Brain pericyte (primary cell): ENCODE measurements around the gene BIN1.

ENCODE experiments used
- DNase-seq: peaks from one replicate; pipeline ENCODE4 v3.0.0-alpha.2; 2012; ENCODE audit warnings: low read depth, low spot score

The BIN1 gene

GRCh38 chr2:127104881-127105655 lies 1.9 kb downstream of the BIN1 start:
- DNase-seq = no peak

DNA sequence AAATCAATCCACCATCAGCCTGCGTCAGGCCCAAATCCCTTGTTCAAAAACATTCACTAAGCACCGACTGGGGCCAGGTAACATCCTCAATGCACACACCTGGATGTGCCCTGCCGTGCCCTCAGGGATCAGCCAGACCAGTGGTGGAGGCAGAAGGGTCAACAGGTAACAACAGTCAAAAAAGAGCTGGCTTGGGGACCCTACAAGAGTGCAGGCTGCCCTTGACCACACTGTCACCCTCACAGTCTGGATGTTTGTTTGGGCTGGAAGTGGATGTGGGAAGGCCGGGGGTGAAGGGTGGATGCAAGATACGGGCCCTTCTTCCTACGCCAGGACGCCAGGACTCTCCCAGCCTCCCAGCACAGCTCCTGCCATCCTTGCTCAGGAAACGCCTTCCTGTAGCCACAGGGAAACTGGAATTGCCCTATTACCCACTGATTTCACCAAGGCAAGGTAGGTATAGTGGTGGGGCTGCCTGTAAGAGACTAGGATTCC lies 2.7 kb downstream of the BIN1 start:
- no peak for DNase-seq

DNA sequence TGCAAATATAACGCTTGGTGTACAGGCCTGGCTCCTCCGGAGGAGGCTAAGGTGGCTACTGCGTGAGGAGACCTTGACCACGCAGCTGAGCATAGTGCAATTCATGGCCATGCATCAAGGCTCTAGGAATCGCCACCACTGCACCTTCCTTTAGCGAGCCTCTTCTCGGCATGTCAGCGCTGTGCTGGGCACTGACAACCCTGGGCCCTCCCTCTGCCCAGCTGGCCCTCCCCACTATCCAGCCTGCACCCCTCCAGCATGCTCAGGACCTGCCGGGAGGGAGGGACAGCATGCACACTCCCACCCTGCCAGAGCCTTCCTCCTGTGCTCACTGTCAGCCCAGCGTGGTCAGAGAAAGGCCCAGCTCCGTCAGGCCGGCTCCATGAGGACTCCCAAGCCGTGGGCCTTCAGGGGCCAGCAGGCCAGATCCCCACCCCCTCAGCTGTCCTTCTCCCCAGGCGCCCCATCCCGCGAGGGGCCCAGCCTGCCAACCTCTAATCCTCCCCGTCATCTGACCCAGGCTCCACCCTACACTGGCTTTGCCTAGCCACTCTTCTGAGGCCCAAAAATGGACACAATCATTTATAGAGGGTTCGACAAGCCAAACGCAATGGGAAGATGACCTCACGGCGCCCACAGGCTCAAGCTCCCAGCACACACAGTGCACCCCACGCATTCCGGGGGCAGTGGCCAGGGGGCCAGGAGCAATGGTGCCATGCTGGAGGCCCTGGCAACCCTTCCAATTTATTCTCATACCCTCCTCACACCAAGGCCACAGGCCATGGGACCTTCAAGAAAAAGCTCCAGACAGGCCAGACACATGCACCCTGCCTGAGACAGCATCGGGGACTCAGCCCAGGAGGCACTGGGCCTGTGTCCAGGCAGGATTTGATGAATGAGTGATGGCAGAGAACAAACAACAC lies 3.5 kb downstream of the BIN1 start:
- DNase-seq = no peak

- DNase-seq = no peak
Observed at GRCh38 chr2:127102521-127103242, 4.3 kb downstream of the BIN1 start.

DNA sequence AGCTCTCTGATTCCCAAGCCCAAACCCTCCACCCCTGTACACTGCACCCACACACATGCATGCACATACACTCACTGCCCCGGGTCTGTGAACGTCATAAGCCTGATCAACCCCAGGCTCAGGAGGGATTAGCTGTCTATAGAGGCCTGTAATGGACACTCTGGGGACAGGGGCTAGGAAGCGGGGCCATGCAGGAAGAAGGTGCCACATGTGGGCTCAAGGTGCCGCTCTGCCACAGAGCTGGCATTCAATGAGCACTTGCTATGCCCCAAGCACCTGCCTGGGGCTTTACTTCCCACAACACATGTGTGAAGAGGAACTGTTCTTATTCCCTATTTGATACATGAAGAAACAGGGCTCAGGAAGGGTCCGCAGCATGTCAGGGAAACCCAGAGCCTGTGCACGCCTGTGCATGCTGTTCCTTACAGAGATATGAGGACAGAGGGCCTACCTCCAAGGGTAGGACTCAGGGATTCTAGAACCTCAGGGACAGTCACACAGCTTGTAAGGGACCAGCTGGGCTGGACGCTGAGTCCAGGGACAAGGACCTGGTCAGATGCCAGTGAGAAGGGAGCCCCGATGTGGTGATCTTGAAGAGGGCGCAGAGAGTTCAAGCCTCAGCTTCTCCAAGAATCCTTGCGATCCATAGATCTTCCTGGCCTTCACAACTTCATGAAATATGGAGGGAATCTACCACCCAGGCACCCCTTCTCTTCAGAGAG lies 5.0 kb downstream of the BIN1 start:
- DNase-seq = no peak

GRCh38 chr2:127101048-127101611 lies 5.8 kb downstream of the BIN1 start:
- DNase-seq = no peak

DNA sequence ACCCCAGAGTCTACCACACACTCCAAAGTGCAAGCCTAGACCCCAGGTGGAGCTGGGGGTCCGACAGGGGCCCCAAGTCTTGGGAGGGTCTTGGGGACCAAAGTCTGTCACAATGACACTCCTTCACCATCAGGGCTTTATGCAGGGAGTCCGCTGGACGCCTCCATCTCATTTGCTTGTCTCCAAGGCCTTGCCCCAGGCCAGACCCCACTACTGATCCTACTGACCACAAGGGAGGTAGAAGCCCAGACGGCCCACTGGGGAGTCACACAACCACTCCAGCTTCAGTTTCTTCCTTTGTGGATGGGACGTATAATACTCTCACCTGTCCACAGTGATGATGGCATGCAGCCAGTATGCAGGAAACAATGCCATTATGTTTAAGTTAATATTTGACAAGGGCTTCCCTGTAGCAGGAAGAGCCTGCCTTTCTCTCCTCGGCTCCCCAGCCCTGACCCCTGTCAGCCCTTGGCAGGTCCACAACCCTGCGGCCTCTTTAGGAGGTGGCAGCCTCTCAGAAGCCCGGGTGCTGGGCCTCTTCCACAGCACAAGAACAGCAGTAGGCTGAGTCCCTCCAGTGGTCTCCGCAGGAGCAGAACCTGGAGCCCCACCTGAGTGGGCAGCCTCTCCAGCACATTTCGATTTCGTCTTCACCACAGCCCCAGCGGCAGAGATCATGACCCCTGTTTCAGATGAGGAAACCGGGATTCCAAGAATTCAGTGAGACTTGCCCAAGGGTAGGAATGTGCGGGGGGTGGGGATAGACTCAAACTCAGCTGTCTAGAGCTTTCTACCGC lies 6.5 kb downstream of the BIN1 start:
- DNase-seq = no peak

DNA sequence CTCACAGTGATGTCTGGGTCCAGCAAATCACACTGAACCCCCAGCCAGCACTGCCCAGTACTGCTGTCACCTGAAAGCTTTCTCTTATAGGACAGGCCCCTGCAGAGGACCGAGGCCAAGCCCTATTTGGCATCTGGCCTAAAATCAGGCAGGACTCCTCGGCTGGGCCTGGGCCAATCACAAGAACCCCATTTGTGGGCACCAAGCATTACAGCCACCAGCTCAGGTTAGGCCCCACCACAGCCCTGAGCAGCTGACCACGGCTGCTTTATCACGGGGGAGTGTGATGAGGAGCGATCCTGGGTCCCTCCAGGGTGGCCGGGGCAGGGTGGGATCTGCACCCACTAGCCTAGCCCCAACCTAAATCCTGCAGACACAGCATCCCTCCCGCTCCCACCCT lies 8.2 kb downstream of the BIN1 start:
- DNase-seq = no peak

DNA sequence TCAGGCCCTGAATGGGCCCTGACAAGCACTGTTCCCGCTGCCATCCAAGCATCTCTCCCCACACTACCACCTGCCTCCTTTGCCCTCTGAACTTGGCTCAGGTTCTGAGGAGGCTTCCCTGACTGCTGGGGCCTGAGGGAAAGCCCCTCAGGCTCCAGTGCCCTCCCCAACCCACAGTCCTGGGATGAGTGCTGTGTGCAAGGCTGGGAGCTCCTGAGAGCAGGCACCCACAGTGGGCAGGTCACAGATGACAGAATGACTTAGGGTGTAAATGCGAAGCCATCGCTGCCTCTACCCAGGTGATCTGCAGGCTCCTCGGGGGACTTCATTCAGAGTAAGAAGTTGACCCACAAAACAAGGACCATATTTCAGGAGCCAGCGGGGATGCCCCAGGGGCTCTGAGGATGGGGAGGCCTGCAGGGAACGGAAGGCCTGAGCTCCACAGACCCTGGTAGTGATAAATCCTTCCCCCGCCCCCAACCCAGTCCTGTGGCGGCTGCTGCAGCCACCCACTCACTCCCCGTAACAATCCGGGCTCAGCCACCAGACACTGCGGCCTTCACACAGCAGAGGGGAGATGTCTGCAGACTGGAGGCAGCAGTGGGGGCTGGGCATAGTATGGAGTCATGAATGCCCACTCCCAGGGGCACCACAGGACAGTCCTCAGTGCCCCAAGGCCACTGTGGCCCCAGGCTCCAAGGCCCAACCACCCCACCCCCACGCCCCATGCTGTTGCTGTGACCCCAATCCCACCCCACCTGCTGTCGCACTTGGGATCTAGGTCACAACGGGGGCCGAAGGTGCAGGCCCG lies 8.9 kb downstream of the BIN1 start:
- DNase-seq = no peak

DNA sequence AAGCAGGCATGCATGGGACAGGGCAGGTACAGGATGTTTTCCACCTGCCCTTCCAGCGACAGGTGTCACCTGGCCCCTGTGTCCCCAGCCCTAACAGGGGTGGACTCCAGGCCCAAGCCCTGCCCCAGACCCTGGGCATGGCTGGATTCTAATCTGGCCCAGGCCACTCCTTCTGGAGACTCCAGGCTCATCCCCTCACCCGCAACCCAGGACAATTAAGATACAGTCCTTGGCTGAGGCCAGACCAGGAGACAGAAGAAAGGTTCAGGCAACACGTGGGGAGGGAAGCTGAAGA lies 9.5 kb downstream of the BIN1 start:
- no peak for DNase-seq

- no peak for DNase-seq
Observed at GRCh38 chr2:127096718-127097470, 10.1 kb downstream of the BIN1 start.

- DNase-seq = no peak
Observed at GRCh38 chr2:127096280-127096679, 10.7 kb downstream of the BIN1 start.

DNA sequence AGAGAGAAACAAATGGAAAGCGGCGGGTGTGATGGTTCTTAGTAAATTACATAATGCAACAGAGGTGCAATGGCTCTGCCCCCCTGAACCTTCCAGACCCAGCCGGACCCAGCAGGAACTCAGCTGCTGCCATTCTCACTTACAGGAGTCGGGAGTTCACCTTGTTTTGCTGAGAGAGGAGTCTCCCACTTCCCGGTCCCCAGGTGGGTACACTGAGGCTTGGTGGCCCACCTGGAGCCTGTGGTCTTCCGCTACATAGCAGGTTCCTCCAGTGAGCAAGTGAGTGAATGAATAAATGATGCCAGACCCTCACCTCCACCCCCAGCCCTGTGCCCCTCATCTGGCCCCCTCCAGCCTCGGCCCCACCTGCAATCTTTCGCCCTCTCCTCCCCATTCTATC lies 11.2 kb downstream of the BIN1 start:
- DNase-seq = no peak

DNA sequence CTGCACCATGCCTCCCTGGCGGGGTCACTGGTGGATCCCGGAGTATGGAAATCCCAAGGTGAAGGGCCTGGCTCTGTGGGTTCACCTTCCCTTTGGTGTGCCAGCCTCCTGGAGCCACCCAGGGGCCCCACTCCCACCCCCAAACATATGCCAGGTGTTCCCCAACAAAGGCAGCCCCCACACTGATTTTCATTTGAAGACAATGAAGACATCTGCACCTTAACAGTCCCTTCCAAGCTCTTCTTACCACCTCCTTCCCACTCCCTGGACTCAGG lies 11.7 kb downstream of the BIN1 start:
- DNase-seq = no peak

GRCh38 chr2:127094509-127095366 lies 12.2 kb downstream of the BIN1 start:
- DNase-seq = no peak

- DNase-seq = no peak
Observed at GRCh38 chr2:127093648-127094210, 13.2 kb downstream of the BIN1 start.

DNA sequence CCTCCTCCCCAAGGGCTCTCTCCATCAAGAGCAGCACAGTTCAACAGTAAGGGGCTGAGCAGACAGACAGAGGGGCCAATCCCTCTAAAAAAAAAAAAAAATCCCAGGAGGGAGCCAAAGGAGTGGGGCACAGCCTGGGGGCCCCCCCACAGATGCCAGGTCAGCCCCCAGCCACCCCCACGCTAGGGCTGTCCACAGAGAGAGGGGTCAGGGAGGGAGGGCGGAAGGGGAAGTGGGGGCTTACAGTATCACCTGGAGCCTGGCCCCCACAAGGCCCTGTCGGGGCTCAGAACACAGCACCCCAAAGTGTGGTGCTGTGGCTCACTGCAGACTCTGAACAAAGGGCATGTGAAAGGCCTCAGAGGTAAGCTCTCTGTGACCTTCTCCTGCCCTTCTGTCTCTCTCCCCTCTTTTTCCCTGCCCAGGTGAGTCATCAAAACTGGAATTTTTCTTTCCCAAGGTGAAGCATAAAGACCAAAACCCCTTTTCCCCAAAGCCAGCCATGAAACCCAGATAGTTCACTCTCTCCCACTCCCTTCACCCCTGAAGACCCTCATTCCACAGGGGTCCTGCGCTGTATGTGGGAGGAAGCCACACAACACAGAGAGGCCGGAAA lies 13.9 kb downstream of the BIN1 start:
- no peak for DNase-seq
